Calu3 (cell line): ENCODE measurements around the gene SLC11A2. TPM values are rescaled to one million over a fixed set of nuclear protein-coding genes. Genes with fewer than 3 reads are reported as not detected.

ENCODE experiments used
- BruUV-seq: library from RNA; stranded (reverse); fragments of 400-500 nt; replicated peaks from 2 replicates; lab custom pipeline; 2021; lab: Mats Ljungman, UMichigan
- CTCF ChIA-PET: fragments of 300-600 bp; sonication (Branson Sonifier 250); formaldehyde crosslinking; loops from one replicate; lab custom pipeline; 2022; ENCODE audit warnings: antibody characterized with exemption; lab: Charles Lee
- DNase-seq: peaks from one replicate; pipeline ENCODE4 v3.0.0; 2022
- H3K27ac Mint-ChIP-seq: one replicate; pipeline ENCODE4 v1.8.0; 2022; ENCODE audit warnings: mixed read lengths; ENCODE audit not compliant: unreplicated experiment
- H3K27me3 Mint-ChIP-seq: one replicate; pipeline ENCODE4 v1.8.0; 2022; ENCODE audit warnings: mixed read lengths; ENCODE audit not compliant: unreplicated experiment
- H3K36me3 Mint-ChIP-seq: one replicate; pipeline ENCODE4 v1.8.0; 2022; ENCODE audit warnings: mild to moderate bottlenecking, moderate library complexity, mixed read lengths; ENCODE audit not compliant: insufficient read depth, unreplicated experiment
- H3K4me1 Mint-ChIP-seq: one replicate; pipeline ENCODE4 v1.8.0; 2022; ENCODE audit warnings: mild to moderate bottlenecking, low read depth, mixed read lengths; ENCODE audit not compliant: unreplicated experiment
- H3K4me3 Mint-ChIP-seq: one replicate; pipeline ENCODE4 v1.8.0; 2022; ENCODE audit warnings: mild to moderate bottlenecking, low read depth, moderate library complexity, mixed read lengths; ENCODE audit not compliant: unreplicated experiment
- H3K9me3 Mint-ChIP-seq: one replicate; pipeline ENCODE4 v1.8.0; 2022; ENCODE audit warnings: low read depth, mixed read lengths; ENCODE audit not compliant: unreplicated experiment
- CTCF ChIP-seq: fragments of 200-600 bp; IDR thresholded peaks from one replicate; pipeline ENCODE4 v1.8.0; 2022; ENCODE audit warnings: antibody characterized with exemption; ENCODE audit not compliant: unreplicated experiment
- intact Hi-C: fragments of 100-400 bp; cut with micrococcal nuclease; formaldehyde crosslinking; loops from one replicate; pipeline ENCODE4 v1.10.0; 2022; ENCODE audit not compliant: unreplicated experiment
- total RNA-seq: library from RNA; stranded (reverse); gene quantifications from 2 replicates; pipeline ENCODE4 v1.2.3, GENCODE V29; 2022

The SLC11A2 gene
- total RNA-seq, 1 experiment from 2014 or later: 51.3 TPM

- no TSS peak for BruUV-seq
- CTCF ChIA-PET: no interaction called here
- intact Hi-C loops: no loop called here
- no peak overlapping the region for H3K4me3 Mint-ChIP-seq
- no peak overlapping the region for H3K27ac Mint-ChIP-seq
- H3K4me1 Mint-ChIP-seq: no peaks in the 10 kb centered on the region
- H3K36me3 Mint-ChIP-seq: peaks cover 22% of the 10 kb centered on the region
- no peak for DNase-seq
- H3K27me3 Mint-ChIP-seq: no peaks in the 10 kb centered on the region
- TF ChIP-seq CTCF: no peak
- H3K9me3 Mint-ChIP-seq: no peaks in the 10 kb centered on the region
These were observed 34.9 kb downstream of the SLC11A2 start for GRCh38 chr12:50991291-50991690.

DNA sequence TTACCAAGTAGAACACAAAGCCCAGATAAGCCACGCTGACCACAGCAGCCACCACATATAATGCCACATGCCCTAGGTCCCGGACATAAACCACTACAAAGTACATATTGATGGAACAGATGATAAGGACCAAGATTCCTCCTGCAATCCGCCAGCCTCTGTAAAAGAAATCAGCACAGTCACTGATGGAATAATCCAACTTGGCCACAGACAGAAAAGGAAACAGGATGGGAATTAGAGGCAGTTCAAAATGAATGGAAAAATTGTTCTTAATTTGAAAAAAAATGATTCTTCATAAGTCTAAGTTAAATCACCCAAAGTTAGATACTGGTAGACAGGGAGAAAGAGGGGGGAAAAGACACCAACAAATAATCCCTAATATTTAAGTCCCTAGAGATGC, 35.4 kb downstream of the SLC11A2 start:
- DNase-seq: no peak
- peaks cover 22% of the 10 kb centered on the region for H3K36me3 Mint-ChIP-seq
- H3K4me1 Mint-ChIP-seq: no peaks in the 10 kb centered on the region
- no peak for TF ChIP-seq CTCF
- H3K27me3 Mint-ChIP-seq: no peaks in the 10 kb centered on the region
- no peak overlapping the region for H3K4me3 Mint-ChIP-seq
- intact Hi-C loops: no loop called here
- no peak overlapping the region for H3K27ac Mint-ChIP-seq
- H3K9me3 Mint-ChIP-seq: no peaks in the 10 kb centered on the region
- BruUV-seq: no TSS peak
- CTCF ChIA-PET: no interaction called here

DNA sequence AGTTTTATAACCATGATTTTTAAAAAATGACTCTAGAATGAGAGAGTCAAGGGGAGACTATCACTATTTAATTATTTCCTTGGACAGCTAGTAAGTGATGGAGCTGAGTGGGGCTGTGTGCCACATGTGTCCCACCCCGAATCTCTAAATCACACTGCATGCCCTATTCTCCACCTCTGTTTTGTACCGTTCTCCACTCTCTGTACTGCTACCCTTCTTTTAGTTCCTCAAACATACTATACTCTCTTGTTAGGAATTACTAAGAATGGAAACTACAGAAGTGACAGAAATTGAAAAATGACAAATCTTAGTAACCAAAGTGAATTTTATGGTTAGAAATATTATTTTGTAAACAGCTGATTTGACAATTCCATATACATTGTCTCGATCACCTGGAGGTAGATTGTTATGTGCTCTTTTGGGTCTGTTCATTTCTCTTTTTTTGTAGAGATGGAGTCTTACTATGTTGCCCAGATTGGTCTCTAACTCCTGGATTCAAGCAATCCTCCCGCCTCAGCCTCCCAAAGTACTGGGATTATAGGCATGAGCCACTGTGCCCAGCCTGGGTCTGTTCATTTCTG, 35.9 kb downstream of the SLC11A2 start:
- TF ChIP-seq CTCF: no peak
- no peak overlapping the region for H3K4me3 Mint-ChIP-seq
- no peaks in the 10 kb centered on the region for H3K27me3 Mint-ChIP-seq
- H3K27ac Mint-ChIP-seq: no peak overlapping the region
- intact Hi-C loops: no loop called here
- peaks cover 22% of the 10 kb centered on the region for H3K36me3 Mint-ChIP-seq
- CTCF ChIA-PET: no interaction called here
- H3K9me3 Mint-ChIP-seq: no peaks in the 10 kb centered on the region
- no peaks in the 10 kb centered on the region for H3K4me1 Mint-ChIP-seq
- no TSS peak for BruUV-seq
- DNase-seq: no peak

DNA sequence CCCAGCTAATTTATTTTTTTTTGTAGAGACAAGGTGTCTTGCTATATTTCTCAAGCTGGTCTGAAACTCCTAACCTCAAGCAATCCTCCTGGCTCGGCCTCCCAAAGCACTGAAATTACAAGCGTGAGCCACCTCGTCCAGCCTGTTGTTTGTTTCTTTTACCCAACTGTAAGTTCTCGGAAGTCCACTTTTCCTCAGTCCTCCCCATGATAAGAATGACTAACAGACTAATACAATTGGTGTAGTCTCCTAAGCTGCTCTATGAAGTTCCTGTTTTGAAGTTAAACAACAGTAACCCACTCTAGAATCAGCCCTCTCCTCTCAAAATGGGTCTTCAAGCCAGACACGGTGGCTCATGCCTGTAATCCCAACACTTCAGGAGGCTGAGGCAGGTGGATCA, 37.3 kb downstream of the SLC11A2 start:
- intact Hi-C loops: no loop called here
- H3K4me3 Mint-ChIP-seq: no peak overlapping the region
- H3K9me3 Mint-ChIP-seq: no peaks in the 10 kb centered on the region
- no peak for TF ChIP-seq CTCF
- no peaks in the 10 kb centered on the region for H3K4me1 Mint-ChIP-seq
- H3K36me3 Mint-ChIP-seq: peaks cover 13% of the 10 kb centered on the region
- BruUV-seq: no TSS peak
- CTCF ChIA-PET: no interaction called here
- no peak for DNase-seq
- H3K27ac Mint-ChIP-seq: no peak overlapping the region
- H3K27me3 Mint-ChIP-seq: no peaks in the 10 kb centered on the region
